ENCODE measurements around the gene GNS.
A peak's percentile ranks its signal among the peaks of the same experiment; 100 is the strongest.
"Not testable (repeated sequence)": the region's sequence is repeated elsewhere in the genome, so short reads cannot be mapped to it uniquely, and the experiment has no call there.

GNS gene

GRCh38 chr12:64759035-64759894, at the start of gene GNS:
Gene GNS (minus strand): TSS chr12:64759406. CDS start chr12:64759276, 130 bp downstream.
- peak; percentile 92 for DNase-seq (ENCODE audit: low read depth)

DNA sequence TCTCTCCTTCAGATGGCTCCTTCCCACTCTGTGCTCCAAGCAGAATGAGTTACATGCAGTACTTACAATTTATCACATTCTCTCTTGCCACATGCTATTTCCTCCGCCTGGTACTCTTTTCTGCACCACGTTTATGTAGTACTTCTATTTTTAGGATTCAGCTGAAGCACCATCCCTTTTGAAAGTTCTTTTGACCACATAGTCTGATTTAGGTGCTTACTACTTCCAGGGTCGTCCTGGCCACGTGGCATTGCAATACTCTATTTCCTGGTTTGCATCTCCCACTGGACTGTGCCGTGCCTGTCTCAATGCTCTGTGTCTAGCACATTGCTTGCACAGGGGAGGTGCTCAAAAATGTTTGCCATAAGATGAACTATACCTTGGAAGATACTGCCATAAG, 48.9 kb upstream of the GNS start:
- no peak for DNase-seq (ENCODE audit: low read depth)

GRCh38 chr12:64806593-64807460, 47.6 kb upstream of the GNS start:
- no peak for DNase-seq (ENCODE audit: low read depth)

- DNase-seq (ENCODE audit: low read depth): no peak
Measured at GRCh38 chr12:64806173-64806572, 47.0 kb upstream of the GNS start.

GRCh38 chr12:64802180-64802775, 43.1 kb upstream of the GNS start:
- not testable (repeated sequence) for DNase-seq (ENCODE audit: low read depth)

- DNase-seq (ENCODE audit: low read depth): no peak
Measured at GRCh38 chr12:64801381-64801780, 42.2 kb upstream of the GNS start.

DNA sequence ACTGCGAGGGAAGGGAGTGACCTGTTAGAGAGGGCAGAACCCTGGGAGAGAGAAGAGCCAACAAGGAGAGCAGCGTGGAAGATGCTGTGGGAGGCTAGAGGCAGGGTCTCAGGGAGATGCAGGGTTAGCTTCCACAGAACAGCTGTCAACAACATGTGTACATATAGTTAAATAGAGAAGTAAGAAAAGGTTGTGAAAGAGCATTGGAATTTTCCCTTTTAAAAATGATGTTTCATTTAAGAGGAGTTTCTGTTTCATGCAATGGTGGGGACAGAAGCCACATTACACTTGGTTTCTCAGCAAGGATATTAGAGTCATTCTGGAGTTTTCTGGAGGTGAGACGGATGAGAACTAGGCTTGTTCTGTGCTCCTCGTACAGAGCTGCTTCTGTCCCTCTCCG, 41.4 kb upstream of the GNS start:
- DNase-seq (ENCODE audit: low read depth): no peak

- DNase-seq (ENCODE audit: low read depth): no peak
Measured at GRCh38 chr12:64798165-64798564, 39.0 kb upstream of the GNS start.

GRCh38 chr12:64797156-64797555, 38.0 kb upstream of the GNS start:
- DNase-seq (ENCODE audit: low read depth): no peak

DNA sequence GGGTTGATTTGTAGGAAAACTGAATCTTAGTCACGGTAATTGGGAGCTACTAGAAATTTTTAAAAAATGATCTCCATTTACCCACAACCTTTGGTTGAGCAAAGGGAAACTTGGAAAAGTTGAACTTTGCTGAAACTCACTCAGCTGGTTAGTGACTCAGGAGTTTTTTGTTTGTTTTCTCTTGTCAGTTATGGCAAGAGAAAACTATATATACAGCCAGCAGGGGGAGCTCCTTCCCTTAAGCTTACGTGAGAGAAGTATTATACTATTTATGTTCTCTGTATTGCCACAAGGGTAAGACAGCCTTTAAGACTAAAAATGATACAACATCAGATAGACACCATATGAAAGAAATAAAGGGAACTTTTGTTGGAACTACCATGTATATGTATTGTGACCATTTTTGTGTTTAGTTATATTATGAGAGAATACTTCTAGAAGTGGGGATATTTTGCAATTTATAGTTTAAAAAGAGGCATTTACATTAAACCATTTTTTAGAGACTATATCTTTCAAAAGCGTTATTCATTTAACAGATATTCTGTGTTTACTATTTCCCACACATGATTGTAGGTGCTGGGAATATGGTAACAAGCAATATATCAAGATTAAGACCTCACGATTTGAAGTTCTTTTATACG, 37.1 kb upstream of the GNS start:
- DNase-seq (ENCODE audit: low read depth): no peak

DNA sequence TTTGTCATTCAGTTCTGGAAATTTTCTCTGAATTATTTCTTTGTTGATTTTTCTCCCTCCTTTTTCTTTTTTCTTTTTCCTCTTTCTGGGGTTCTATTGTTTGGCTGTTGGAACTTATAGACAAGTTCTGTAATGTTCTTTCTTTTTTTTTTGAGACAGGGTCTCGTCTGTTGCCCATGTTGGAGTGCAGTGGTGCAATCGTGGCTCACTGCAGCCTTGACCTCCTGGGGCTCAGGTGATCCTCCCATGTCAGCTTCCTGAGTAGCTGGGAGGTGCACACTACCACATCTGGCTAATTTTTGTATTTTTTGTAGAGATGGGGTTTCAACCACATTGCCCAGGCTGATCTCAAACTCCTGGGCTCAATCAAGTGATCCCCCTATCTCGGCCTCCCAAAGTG, 35.1 kb upstream of the GNS start:
- DNase-seq (ENCODE audit: low read depth): no peak

DNA sequence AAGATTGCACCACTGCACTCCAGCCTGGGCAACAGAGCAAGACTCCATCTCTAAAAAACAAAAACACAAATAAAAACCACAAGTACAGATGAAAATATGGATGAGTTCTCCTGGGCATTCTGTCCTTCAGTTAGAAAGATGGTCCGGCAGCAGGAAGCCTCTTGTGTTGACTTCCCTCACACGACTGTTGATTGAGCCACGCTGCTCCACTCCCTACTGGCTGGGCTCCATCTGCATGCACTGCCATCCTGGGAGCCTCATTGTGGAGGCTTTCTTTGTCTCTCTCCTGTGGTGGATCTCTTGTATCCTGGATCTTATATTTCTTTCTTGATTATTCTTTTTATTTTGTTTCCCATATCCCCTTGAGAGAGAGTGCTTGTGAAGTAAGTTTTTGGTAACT, 34.4 kb upstream of the GNS start:
- DNase-seq (ENCODE audit: low read depth): no peak

- DNase-seq (ENCODE audit: low read depth): no peak
Measured at GRCh38 chr12:64792128-64792527, 32.9 kb upstream of the GNS start.

DNA sequence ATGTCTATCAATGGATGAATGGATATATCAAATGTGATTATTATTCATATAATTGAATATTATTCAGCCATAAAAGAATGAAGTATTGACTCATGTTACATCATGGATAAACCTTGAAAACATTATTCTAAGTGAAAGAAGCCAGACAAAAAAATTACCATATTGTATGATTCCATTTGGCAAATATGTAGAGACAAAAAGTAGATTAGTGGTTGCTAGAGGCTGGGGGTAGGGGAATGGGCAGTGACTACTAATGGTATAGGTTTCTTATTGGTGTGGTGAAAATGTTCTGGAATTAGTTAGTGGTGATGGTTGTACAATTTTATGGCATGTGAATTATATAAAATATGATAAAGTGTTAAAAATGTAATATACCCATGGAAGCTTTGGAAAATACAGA, 31.8 kb upstream of the GNS start:
- DNase-seq (ENCODE audit: low read depth): no peak

DNA sequence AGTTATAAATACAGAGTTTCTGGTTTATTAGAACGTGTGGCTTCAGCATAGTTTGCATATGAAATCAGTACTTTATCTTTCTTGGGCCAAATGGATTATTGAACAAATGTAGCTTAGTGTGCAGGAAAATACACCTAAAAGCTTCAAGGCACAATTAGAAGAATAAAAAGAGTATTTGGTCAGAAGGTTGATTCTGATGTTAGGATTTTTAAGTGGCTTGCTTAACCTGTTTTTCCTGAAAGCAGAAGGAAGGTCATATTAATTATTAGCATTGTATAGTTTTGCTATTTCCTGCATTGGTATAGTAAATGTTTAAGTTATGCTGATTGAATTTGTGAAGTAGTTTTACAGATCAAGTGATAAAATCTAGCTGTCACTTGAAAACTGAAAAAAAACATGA, 31.0 kb upstream of the GNS start:
- no peak for DNase-seq (ENCODE audit: low read depth)

- no peak for DNase-seq (ENCODE audit: low read depth)
Measured at GRCh38 chr12:64785838-64786237, 26.6 kb upstream of the GNS start.

GRCh38 chr12:64782191-64782876, 23.1 kb upstream of the GNS start:
- DNase-seq (ENCODE audit: low read depth): no peak

- DNase-seq (ENCODE audit: low read depth): no peak
Measured at GRCh38 chr12:64781280-64782190, 22.3 kb upstream of the GNS start.

GRCh38 chr12:64780531-64781279, 21.5 kb upstream of the GNS start:
- no peak for DNase-seq (ENCODE audit: low read depth)

- DNase-seq (ENCODE audit: low read depth): no peak
Measured at GRCh38 chr12:64780132-64780530, 20.9 kb upstream of the GNS start.

All from stimulated activated CD8-positive, alpha-beta memory T cell treated with anti-CD3 and anti-CD28 coated beads, Interleukin-7, amount 100 ng/mL, for 24 hours (primary cell).